Hematopoietic multipotent progenitor cell treated with erythropoietin and hydrocortisone succinate and interleukin-3 and kit ligand, for 17 days (in vitro differentiated cells): ENCODE data around the gene C2CD3.
"Not testable (repeated sequence)": the region's sequence is repeated elsewhere in the genome, so short reads cannot be mapped to it uniquely, and the experiment has no call there.

ENCODE experiments used
- DNase-seq: peaks from one replicate; pipeline ENCODE4 v3.0.0-alpha.2; 2015; ENCODE audit warnings: low spot score

Gene C2CD3

DNA sequence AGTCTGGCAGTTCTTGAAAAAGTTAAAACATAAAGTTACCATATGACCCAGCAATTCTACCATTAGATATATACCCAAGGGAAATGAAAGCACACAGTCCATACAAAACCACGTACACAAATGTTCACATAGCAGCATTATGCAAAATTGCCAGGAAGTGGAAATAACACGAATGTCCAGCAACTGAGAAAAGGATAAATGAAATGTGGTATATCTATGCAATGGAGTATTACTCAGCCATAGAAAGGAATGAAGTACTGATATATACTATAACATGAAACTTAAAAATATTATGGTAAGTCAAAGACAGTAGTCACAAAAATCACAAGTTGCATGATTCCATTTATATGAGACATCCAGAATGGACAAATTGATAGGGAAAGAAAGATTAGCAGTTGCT lies 57.9 kb downstream of the C2CD3 start:
- DNase-seq = no peak

DNA sequence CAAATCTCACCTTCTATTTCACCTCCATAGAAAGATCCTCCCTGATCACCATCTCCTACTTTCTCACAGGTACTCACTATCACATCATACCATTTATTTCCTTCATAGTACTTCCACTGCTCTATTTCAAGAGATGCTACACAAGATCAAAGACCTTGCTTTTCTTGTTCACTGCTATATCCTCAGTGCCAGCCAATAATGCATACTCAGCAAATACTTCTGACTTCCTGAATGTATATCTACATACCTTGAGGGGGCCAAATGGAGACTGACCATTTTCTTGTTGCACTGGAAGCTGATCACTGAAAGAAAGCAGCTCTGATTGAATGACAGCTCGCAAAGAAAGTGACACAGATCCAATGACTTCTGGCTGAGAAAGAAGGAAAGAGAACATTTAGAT lies 64.7 kb downstream of the C2CD3 start:
- DNase-seq = no peak

DNA sequence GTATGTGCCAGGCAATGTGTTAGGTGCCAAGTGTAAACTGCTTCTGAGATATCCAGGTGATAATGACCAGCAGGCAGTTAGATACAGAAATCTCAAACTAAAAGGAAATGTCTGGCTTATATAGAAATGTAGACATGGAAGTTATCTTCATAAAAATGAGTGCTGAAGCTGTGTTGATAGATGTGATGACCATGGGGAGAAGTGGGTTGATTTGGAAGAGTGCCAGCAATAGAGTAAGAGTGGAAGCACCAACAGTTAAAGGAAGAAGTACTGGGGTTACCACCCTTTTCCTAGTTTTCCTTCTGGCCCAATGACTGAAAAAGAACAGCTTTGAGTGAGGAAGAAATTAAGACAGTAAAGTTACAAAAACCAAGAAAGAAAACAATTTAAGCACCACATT lies 68.5 kb downstream of the C2CD3 start:
- DNase-seq = no peak

DNA sequence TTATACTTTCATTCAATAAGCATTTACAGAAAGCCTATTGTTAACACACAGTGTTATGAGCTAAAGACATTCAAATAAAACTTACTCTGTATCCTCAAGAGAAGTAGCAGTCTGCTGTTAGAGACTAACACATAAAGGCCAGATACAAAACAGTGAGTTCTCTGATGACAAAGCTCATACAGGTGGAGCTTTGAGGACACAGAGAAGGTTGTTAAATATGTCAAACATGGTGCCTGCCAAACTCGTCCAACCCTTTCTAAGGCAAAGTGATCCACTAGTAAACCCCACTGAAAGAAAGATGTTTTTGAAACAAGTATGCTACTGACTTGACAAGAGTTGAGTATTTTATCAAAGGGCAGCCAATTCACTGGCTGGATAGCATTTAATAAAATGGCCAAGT lies 70.1 kb downstream of the C2CD3 start:
- DNase-seq = no peak

DNA sequence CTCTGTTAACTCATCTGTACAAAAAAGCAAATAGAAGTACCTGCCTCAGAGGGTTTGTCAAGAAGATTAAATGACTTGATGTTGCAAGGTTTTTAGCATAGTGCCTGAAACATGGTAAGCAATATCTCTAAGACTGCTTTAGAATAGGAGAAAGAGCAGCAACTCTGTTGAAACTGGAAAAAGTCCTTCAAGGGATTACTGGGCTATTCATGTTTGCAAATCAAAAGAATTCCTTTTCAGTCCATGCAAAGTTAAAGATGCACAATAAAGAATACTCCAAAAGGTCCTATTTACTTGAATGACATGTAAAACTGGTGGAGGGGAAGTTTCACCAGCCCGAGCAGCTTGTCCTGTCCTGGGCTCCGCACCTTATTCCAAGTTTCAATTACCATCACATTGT lies 70.6 kb downstream of the C2CD3 start:
- DNase-seq = no peak

DNA sequence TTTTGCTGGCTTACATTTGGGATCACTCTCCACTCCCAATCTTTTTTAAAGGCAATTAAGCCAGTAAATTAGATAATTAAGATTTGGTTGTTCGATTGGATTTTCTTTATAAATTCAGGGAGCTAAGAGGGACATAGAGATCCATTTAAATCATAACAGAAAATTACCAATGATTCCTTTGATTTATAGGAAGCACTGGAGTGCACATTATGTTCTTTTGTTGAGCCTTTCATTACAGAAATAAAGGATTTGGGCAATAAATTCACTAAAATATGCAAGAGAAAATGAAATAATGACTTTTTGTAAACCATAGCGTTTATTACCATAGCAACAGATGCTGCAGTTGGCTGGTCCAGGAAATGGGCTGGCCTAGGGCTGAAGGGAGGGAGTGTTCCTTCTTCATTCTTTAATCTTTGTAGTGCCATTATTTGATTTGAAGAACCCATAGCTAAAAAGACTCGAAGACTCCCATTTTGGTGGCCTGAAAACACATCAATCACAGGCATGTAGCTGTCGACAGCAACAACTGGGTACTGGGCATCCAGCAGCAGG lies 73.0 kb downstream of the C2CD3 start:
- DNase-seq = no peak

DNA sequence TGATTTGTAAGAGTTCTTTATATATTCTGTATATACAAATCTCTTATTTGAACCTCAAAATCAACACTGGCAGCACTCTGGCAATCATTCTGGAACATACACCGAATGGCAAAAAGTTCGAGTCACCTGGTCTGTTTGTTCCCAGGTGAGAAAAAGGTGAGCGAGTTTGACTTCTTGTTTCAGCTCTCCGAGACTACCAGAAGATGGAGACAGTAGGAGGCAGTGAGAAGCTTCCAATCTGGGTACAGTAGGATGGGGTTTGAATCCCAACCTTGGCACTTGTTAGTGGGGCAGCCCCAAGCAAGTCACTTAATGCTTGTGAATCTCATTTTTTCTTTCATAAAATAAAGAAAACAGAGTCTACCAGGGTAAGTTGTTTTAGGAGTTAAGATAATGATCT lies 76.4 kb downstream of the C2CD3 start:
- DNase-seq = no peak

DNA sequence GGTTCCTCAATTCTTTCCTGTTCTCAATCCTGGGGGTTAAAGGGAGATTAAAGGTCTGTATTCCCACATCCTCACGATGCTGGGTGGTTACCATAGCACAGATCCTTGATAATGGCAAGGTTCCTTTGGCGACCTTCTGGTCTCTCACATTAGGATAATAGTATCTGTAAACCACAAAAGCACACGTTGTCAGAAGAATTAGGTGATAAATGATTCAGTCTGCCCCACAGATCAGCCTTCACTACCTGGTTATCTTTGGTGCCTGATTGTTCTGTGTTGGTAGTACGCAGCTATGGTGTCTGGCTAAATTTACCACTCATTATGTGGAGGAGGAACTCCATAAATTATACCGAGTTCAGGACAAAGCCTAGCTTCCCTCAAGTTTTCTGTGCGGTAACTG lies 78.4 kb downstream of the C2CD3 start:
- no peak for DNase-seq

DNA sequence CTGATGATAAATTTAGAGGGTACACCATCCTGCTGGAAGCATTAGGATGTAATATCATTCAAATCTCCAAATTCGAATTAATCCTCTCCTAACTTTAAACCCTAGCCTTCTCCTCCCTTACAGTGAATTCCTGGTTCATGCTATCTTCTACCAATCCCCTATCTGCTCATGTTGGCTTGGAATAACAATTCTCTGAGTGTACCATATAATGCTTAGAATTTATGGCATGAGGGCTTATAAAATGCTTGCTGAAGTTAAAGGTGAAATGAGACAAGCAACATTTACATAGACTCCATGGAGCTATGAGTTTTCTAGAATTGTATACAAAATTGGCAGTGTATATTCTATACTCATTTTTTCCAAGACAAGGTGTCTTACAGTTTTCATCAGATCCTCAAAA lies 79.3 kb downstream of the C2CD3 start:
- DNase-seq = no peak

DNA sequence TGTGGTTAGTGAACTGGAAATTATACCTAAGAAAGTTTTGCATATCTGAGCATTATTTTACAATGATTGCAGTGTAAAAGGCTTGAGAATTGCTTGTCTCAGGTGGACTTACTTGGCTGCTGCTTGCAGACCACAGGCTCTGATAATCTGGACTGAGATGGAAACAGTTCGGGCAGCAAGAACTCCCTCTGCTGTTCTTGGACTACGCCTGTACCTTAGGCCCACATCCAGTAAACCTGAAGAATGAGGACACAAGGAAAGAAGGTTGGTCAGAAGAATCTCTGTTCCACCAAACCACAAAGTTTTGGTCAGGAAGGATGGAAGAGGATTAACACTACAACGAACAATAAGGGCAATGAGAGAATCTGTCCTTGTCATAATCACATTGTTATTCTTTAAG lies 80.1 kb downstream of the C2CD3 start:
- peak; percentile 46 for DNase-seq

DNA sequence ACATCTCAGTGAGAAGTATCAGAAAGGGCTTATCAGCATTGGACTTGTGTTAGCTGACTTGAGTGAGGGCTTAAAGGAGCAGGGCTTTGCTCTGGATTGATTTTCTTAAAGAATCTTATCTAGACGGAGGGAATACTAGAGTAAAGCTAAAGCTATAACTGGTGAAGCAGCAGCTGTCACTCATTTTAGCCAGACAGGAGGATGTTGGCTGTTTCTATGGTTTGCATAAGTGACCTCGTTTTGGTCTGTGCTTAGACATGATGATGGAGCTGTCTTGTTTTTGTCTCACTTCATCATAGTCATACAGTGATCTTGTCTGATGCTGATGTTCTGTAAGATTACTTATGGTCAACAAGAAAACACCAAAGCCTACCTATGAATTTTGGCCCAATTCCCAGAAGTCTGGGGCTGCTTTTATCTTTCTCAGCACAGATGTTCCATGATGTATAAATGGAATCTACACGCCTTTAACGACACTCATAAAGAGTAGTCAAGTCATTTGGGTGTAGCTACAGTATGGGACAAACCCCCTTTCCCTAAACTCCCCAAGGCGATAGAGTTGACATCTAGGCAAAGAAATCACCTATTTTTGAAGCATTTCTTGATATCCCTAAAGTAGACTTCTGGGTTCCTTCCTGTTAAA lies 84.4 kb downstream of the C2CD3 start:
- peak; percentile 88 for DNase-seq

DNA sequence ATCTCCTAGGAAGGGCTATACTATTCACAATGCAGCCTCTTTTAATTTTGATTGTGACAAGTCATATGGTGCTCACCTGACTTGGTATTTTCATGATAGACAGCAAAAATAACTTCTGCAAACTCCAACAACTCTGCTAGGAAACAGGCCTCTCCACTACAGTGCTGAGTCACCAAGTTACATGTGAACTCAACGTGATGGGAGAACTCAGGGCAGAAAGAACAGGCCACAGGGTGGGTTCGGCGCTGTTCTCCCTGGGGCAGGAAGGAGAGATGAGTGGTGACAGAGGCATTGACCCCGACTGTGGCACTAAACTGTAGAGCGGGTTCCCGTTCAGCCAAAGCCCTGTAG lies 85.3 kb downstream of the C2CD3 start:
- peak; percentile 70 for DNase-seq

DNA sequence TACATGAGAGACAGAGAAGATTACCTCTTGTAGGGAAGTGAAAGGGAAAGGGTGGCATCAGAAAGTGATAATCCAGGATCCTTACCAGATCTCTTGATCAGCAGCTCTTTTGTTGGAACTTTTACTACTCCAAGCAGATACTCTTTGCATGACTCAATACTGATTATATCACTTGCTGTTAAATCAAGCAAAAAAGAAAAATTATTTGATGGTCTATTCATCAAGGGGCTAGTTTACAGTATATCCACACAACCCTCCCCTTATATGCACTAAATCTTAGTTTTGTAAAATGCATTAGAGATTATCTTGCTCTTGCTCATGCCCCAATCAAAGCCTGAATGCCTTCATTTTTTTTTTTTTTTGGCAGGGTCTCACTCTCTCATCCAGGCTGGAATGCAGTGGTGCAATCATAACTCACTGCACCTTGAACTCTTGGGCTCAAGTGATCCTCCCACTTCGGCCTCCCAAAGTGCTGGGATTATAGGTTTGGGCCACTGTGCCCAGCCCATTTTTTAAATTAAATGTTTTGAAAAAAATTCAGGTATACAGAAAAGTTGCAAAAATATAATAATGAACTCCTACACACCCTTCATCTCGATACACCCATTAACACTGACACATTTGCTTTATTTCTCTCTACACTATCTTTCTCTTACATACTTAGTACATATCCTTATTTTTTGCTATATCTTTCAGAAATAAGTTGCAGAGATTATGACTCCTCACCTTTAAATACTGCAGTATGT lies 85.8 kb downstream of the C2CD3 start:
- DNase-seq = no peak

DNA sequence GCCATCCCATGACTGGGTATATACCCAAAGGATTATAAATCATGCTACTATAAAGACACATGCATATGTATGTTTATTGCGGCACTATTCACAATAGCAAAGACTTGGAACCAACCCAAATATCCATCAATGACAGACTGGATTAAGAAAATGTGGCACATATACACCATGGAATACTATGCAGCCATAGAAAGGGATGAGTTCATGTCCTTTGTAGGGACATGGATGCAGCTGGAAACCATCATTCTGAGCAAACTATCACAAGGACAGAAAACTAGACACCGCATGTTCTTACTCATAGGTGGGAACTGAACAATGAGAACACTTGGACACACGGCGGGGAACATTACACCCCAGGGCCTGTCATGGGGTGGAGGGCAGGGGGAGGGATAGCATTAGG lies 86.9 kb downstream of the C2CD3 start:
- DNase-seq = not testable (repeated sequence)

DNA sequence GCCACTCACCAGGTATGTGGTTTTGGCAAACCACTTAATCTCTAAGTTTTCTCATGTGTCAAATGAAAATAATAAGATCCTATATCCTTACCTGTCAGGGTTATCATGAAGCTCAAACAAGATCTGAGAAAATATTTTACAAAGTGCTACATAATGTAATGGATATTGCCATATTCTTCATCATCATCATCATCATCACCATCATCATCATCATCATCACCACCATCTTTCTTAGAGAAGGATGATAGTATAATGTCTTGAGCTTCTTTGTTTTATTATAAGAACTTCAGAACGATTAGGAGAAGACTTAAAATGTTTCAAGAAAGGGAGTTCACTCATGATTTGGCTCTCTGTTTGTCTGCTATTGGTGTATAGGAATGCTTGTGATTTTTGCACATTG lies 89.4 kb downstream of the C2CD3 start:
- no peak for DNase-seq

DNA sequence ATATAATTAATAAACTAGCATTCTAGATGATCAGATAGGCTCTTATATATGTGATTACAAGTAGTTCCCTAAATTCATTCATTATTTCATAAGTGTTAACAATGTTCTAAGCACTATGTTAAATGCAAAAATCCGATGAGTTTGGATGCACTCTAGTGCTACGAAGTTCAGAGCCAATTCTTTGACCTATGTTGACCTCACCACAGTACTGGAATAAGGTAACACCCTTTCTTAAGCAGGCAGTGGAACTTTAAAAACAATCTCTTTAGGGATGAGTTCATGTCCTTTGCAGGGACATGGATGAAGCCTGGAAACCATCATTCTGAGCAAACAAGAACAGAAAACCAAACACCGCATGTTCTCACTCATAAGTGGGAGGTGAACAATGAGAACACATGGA lies 93.6 kb downstream of the C2CD3 start:
- no peak for DNase-seq

DNA sequence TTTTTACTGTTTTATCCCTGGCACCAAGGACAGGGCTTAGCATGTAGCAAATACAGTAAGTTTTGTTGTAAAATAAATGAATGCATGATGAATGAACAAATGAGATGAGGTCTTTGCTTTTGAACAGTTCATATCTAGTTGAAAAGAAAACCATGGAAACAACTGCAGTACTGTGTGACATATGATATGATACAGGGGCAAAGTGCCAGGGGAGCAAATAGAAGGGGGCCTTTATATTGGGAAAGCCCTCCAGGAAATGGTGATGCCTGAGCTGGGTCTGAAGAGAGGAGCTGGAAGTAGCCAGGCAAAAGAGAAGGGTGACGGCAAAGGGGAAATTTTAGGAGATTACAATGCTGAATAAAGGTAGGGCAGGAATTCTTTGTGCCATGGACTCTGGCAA lies 98.1 kb downstream of the C2CD3 start:
- DNase-seq = no peak

DNA sequence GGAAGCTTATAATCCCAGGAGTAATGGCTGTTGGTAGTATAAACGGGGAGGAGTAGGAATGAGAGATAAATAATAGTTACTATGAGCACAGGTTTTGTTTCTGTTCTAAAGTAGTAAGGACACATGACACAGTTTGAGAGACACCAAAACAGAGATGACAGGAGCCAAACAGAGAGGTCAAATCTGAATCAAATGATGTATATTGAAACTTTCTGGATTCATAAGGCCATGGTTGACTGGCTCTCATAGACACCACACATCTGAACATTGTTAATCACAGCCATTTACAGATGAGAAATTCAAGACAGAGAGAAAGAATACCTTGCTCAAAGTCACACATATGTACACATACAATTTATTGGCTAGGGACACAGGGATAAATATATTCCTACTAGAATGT lies 98.5 kb downstream of the C2CD3 start:
- DNase-seq = no peak

DNA sequence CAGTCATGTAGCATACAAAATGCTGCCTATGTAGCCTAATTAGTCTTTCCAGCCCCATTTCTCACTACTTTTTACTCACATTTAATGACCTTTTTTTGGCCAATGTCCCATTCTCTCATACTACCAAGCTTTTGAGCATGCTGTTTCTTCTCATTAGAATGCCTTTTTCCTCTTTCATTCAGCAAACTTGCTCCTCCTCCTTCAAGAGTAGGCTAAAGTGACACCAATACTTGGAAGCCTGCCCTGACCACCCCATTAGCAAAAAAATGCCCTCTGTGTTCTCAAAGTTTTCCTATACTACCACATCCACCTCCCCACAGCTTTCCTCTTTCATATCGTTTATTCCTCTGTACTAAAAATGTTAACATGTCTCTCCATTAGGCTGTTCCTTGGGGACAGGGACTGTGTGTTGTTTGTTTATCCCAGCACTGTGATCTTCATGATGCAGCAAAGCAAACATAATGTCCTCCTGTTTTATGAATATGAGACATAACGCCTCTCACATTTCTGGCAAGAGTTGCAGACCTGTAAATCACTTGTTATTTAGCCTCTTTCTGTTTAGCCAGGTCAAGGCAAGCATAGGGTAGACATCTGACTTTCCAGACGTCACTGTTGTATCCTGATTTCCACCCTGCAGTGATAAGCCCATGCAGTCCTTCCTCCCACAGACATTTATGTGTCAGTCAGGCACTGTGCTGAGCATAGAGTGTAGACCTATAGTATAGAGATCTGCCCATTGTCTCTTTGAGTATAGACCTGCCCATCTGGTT lies 99.9 kb downstream of the C2CD3 start:
- DNase-seq = peak; percentile 31

DNA sequence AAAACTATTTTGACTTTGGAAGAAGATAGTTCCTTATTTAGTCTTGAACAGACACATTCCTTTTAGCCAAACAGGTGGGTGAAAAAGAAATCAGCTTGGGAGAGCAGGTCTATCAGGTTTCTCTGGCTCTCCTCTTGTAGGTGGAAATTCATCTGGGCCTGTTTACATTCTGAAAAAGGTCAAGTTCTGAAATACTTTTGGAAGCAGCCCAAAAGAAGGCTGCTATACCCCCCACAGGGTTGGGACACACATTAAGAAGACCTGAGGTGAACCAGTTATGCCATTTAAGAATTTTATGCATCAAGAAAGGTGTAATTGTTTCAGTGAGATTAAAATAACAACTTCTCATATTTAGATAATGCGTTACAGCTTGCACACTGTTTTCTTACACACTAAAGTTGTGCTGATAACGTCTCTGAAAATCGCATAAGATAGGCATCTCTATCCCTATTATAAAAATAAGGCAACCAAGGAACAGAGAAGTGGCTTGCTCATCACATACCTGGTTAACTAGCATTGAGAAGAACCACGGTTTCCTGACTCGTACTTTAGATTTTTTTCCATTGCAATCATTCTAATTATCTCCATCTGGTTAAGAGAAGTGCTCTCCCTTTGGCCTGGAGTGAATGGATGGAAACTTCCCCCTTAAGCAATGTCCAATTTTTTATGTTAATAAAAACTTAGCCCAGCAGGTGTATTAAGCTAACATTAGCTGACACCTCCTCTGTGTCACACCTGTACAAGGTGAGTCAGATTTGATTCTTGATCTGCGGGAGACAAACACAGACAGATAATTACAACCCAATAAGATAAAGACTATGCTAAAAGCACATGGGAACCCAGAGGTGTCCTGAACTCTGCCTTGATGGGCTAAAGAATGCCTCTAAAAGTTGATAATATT lies 101.4 kb downstream of the C2CD3 start:
- DNase-seq = no peak

DNA sequence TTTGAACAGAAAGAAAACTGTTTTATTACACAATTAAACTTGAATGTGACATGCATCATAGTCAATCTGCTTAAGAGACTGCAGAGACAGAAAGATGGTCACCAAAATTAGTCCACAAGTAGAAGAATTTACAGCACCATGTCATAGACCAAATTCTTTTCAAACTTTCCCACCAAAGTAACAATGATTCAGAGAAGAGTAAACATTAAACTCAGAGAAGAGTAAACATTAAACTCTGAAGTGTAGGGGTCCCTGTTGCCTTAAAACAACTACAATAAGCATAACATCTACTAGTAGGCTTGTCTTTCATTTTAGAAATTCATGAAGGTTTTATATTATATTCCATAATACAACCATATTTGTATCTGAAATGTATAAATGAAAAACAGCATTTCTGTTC lies 104.1 kb downstream of the C2CD3 start:
- DNase-seq = not testable (repeated sequence)

DNA sequence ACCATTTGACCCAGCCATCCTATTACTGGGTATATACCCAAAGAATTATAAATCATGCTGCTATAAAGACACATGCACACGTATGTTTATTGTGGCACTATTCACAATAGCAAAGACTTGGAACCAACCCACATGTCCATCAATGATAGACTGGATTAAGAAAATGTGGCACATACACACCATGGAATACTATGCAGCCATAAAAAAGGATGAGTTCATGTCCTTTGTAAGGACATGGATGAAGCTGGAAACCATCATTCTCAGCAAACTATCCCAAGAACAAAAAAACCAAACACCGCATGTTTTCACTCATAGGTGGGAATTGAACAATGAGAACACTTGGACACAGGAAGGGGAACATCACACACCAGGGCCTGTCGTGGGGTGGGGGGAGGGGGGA lies 105.3 kb downstream of the C2CD3 start:
- not testable (repeated sequence) for DNase-seq
